B cell (primary cell): ENCODE data around the gene ADCY1.

Source experiments
- EZH2 ChIP-seq: IDR thresholded peaks from 2 replicates; pipeline ENCODE4 v1.6.1; 2012; ENCODE audit warnings: borderline replicate concordance, low read depth, mild to moderate bottlenecking, moderate library complexity, low read length; ENCODE audit not compliant: insufficient read depth, poor library complexity, severe bottlenecking
- TF ChIP-seq, protein P1 (sequence below): fragments of 200-600 bp; IDR thresholded peaks from one replicate; pipeline ENCODE4 v1.8.0; 2022; ENCODE audit warnings: antibody characterized with exemption, mild to moderate bottlenecking

DNA sequence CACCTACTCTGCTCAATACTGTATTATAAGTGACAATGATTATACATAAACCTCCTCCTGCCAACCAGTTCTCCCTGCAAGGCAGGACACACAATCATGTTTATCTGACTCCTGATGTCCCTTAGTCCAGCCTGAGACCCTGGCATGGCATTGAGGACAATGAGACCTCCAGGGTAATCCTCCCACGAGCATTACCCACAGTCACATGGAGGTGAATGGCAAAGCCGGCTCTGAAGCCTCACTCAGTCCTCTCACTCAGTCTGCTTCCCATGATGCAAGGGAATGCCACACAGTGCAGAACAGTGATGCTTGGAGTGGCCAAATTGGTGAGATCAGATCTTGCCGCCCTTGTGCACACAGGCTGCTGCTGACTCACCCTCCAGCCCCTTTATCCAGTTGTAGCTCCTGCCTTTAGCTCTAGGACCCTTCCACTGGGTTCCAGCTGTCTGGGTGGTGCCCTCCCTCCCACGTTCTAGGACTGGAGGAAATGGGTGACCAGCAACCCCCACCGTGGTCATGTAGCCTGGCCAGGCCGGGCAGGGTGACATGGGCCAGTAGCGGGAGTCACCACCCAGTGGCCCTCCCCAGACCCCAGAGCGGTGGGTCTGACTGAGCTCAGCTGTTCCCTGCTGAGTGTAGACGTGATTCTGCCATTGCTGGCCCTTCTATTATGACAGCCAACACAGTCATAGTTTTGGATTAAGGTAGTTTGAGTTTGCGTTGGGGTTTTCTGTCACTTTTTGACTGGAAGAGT lies 5.5 kb upstream of the ADCY1 start:
- TF ChIP-seq, protein P1, sequence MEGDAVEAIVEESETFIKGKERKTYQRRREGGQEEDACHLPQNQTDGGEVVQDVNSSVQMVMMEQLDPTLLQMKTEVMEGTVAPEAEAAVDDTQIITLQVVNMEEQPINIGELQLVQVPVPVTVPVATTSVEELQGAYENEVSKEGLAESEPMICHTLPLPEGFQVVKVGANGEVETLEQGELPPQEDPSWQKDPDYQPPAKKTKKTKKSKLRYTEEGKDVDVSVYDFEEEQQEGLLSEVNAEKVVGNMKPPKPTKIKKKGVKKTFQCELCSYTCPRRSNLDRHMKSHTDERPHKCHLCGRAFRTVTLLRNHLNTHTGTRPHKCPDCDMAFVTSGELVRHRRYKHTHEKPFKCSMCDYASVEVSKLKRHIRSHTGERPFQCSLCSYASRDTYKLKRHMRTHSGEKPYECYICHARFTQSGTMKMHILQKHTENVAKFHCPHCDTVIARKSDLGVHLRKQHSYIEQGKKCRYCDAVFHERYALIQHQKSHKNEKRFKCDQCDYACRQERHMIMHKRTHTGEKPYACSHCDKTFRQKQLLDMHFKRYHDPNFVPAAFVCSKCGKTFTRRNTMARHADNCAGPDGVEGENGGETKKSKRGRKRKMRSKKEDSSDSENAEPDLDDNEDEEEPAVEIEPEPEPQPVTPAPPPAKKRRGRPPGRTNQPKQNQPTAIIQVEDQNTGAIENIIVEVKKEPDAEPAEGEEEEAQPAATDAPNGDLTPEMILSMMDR, result no peak
- no peak for TF ChIP-seq EZH2
